ENCODE results near the gene NUP210L. TPM values are rescaled to one million over a fixed set of nuclear protein-coding genes. Genes with fewer than 3 reads are reported as not detected.
"Not testable (repeated sequence)": the region's sequence is repeated elsewhere in the genome, so short reads cannot be mapped to it uniquely, and the experiment has no call there.

NUP210L gene
- total RNA-seq, 2 experiments from 2014 or later = 0.04 TPM; not detected in 1

DNA sequence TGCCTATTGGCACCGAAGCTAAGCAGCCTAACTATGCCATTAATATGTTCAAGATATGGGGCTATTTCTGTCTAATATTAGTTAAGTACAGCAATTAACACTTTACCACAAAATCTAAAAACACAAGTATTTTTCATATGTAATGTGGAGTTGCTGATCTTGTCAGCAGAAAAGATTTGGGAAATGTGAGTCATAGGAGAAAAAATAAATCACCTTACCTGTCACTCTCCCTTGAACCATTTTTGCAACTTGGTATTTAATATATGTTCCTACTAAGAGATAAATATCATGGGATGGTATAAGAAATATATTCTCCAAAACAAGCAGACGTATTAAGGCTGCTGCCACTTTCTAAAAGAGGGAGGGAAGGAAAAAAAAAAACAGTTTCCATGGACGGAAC lies 17.0 kb downstream of the NUP210L start:
- CTCF ChIA-PET = interaction anchor here (0.6 kb wide), 2 partner anchors 50 to 67 kb away, joined by 3 read pairs; no protein-coding TSS in a partner anchor
- POLR2A ChIA-PET = interaction anchor here (0.6 kb wide), 1 partner anchor 144 kb away, joined by 6 read pairs; no protein-coding TSS in a partner anchor

- CTCF ChIA-PET = no interaction called here
Measured at GRCh38 chr1:154133256-154133655, 21.6 kb downstream of the NUP210L start.

DNA sequence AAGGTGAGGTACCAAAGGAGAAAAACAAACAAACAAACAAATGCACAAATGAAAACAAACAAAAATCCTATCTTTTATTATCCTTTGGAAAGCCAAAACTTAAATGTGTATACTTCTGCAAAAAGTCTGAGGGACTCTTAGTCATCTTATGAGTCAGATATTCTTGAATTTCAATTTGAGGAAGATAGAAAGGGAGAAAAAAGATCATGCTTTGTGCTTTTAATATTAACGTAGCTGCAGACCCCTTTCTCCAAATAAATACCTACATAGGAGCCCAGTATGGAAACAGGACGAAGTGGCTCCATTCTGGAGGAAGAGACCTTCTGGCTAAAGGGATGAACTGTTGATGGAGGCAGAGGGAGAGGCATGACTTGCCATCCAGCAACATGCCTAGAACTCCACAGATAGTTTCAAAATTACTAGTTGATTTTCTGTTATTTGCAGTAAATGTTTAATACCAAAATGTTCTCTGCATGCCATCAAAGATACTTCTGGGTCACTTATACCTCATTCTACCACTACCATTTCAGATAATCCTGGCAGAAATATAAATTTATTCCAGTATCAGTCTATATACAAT lies 25.4 kb downstream of the NUP210L start:
- CTCF ChIA-PET = no interaction called here
- POLR2A ChIA-PET = no interaction called here

More at GRCh38 chr1:154133256-154133655, 21.6 kb downstream of the NUP210L start:
- POLR2A ChIA-PET = no interaction called here

DNA sequence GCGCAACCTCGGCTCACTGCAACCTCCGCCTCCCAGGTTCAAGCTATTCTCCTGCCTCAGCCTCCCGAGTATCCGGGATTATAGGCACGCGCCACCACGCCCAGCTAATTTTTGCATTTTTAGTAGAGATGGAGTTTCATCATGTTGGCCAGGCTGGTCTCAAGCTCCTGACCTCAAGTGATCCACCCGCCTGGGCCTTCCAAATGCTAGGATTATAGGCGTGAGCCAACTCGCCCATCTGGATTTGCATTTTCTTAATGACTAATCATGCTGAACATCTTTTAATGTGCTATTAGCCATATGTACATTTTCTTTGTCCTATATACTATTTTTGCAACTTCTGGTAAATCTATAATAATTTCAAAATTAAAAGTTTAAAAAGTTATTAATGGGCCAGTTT lies 31.7 kb downstream of the NUP210L start:
- POLR2A ChIA-PET = not testable (repeated sequence)
- CTCF ChIA-PET = interaction anchor here (0.6 kb wide), 1 partner anchor 58 kb away, joined by 3 read pairs; no protein-coding TSS in a partner anchor

- ChIA-PET POLR2A (no interaction called here), CTCF (no interaction called here)
Measured at GRCh38 chr1:154117642-154118041, 37.2 kb downstream of the NUP210L start.

DNA sequence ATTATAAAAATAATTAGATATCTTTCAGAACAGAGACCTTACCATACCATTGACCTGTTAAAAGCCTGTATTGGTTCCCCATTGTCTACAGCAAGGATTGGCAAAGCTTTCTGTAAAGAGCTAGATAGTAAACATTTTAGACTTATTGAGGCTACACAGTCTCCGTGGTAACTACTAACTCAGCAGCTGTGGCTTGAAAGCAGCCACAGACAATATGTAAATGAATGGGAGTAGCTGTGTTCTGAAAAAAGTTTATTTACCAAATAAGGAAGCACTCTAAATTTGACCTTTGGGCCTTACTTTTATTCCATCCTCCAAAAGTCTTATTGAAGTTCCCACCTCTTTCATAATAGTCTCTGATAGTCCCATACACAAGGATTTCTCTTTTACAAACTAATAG lies 39.7 kb downstream of the NUP210L start:
- ChIA-PET CTCF (no interaction called here), POLR2A (no interaction called here)

- ChIA-PET POLR2A (no interaction called here), CTCF (no interaction called here)
Measured at GRCh38 chr1:154104433-154105082, 50.3 kb downstream of the NUP210L start.

DNA sequence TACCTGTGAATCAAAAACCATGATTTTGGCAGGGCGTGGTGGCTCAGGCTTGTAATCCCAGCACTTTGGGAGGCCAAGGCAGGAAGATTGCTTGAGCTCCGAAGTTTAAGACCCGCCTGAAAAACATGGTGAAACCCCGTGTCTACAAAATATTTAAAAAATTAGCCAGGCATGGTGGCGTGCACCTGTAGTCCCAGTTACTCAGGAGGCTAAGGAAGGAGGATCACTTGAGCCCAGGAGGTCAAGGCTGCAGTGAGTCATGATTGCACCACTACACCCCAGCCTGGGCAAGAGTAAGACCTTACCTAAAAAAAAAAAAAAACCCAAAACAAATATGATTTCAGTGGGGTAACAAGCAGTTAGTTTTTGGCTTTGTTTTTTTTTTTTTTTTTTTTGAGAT lies 54.7 kb downstream of the NUP210L start:
- POLR2A ChIA-PET, CTCF ChIA-PET: not testable (repeated sequence)

DNA sequence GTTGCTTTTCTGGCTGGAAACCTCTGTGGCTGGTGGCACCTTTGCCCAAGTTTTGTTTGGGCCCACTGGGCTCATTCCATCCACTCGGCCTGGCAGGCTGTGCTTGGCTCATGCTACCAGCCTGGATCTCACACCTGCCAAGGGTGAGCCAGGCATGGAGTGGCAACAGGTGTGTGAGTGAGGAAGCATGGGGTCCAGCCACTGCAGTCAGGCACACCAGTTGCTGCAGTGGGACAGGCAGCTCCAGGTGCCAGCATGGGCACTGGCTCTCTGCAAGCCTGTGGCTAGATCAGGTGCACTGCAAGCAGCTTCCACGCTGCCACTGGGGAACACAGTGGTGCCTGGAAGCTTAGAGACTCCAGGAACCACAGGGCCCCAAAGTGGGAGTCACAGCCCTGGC lies 57.0 kb downstream of the NUP210L start:
- CTCF ChIA-PET = no interaction called here
- POLR2A ChIA-PET = no interaction called here

DNA sequence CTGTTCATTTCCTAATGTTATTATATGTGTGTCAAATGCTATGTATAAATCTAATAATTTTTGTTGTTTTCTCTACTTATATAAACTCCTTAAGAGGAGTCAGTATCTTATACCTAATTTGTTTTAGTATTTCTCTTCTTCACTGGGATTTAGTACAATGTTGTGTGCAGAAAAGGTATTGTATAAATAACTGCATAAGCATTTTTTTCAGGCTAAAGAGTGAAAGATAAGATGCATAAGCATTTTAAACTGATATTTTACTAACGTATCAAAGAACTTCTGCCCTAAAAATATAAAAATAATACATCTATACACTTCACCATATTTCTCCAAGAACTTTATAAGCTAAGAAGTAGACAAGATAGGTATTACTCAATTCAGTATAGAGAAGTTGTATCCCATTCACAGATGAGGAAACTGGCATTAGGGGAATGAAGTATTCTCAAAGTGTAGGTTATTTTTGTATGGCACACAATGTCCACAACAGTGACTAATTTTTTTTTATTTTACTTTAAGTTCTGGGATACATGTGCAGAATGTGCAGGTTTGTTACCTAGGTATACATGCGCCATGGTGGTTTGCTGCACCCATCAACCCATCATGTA lies 59.3 kb downstream of the NUP210L start:
- ChIA-PET CTCF (no interaction called here), POLR2A (no interaction called here)

GRCh38 chr1:154094411-154094810 lies 60.5 kb downstream of the NUP210L start:
- ChIA-PET CTCF (no interaction called here), POLR2A (no interaction called here)

- POLR2A ChIA-PET = no interaction called here
- CTCF ChIA-PET = no interaction called here
Measured at GRCh38 chr1:154093699-154094098, 61.2 kb downstream of the NUP210L start.

- ChIA-PET CTCF (interaction anchor here (0.6 to 0.7 kb wide), 4 partner anchors 9 to 1051 kb away, joined by 3 to 5 read pairs (median 4); no protein-coding TSS in a partner anchor), POLR2A (no interaction called here)
Measured at GRCh38 chr1:154091706-154092105, 63.2 kb downstream of the NUP210L start.

DNA sequence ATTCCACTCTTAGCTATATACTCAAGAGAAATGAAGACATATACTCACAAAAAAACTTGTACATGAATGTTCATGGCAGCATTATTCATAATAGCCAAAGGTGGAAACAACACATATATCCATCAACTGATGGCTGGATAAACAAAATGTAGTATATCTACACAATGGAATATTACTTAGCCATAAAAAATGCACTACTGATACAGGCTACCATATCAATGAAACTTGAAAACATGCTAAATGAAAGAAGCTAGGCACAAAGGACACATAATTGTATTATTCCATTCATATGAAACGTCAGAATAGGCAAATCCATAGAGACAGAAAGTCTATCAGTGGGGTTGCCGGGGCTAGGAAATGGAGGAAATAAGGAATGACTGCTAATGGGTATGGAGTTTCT lies 67.3 kb downstream of the NUP210L start:
- ChIA-PET CTCF (interaction anchor here (1.0 kb wide), 1 partner anchor 9 kb away, joined by 3 read pairs; no protein-coding TSS in a partner anchor), POLR2A (no interaction called here)

- CTCF ChIA-PET, POLR2A ChIA-PET: not testable (repeated sequence)
Measured at GRCh38 chr1:154083057-154083456, 71.8 kb downstream of the NUP210L start.

DNA sequence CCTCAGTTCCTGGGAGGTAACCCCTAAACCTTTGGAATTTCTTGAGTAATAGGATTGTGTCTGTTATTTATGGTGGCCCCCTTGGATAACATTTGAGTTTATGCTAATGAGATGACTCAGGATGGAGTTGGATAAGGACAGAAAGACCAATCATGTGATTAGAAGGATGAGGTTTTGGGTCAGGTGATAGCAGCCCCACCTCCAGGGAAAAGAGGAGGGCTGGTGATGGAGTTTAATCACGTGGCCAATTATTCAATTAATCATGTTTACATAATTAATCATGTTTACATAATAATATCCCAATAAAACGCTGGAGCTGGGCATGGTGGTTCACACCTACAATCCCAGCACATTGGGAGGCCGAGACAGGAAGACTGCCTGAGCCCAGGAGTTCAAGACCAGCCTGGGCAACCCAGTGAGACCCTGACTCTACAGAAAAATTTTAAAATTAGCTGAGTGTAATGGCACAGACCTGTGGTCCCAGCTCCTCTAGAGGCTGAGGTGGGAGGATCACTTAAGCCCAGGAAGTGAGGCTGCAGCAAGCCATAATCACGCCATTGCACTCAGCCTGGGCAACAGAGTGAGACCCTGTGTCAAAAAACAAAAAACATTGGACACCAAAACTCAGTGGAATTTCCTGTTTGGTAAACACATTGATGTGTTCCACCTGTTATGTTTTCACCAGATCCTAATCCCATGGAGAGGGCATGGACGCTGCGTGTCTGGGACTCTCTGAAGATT lies 73.3 kb downstream of the NUP210L start:
- CTCF ChIA-PET = no interaction called here

GRCh38 chr1:154076413-154076812 lies 78.5 kb downstream of the NUP210L start:
- ChIA-PET POLR2A (no interaction called here), CTCF (no interaction called here)

More for the DNA sequence above, 73.3 kb downstream of the NUP210L start:
- POLR2A ChIA-PET = no interaction called here

GRCh38 chr1:154075746-154076145 lies 79.1 kb downstream of the NUP210L start:
- POLR2A ChIA-PET = no interaction called here
- CTCF ChIA-PET = no interaction called here

DNA sequence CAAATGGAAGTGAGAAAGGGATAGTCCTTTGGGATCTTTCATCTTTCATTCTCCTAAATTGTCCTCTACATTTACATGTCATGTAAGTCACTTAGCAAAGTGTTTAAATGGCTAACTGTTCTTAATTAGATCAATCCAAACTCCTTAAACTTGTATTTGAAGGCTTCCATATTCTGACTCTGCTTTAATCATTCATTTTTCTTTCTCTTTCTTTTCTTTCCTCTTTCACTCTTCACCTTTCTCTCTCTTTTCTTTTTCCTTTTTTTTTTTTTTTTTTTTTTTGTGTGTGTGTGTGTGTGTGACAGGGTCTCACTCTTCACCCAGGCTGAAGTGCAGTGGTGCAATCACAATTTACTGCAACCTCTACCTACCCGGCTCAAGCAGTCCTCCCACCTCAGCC lies 92.6 kb downstream of the NUP210L start:
- ChIA-PET CTCF (no interaction called here), POLR2A (no interaction called here)

DNA sequence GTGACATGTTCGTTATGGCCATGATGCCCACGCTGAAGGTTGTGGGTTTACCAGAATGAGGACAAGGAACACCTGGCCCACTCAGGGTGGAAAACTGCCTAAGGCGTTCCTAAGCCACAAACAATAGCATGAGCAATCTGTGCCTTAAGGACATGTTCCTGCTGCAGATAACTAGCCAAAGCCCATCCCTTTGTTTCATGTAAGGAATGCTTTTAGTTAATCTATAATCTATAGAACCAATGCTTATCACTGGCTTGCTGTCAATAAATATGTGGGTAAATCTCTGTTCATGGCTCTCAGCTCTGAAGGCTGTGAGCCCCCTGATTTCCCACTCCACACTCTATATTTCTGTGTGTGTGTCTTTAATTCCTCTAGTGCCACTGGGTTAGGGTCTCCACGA lies 107.4 kb downstream of the NUP210L start:
- POLR2A ChIA-PET, CTCF ChIA-PET: not testable (repeated sequence)

GRCh38 chr1:154033697-154034096 lies 121.2 kb downstream of the NUP210L start:
- POLR2A ChIA-PET = not testable (repeated sequence)
- CTCF ChIA-PET = interaction anchor here (0.6 kb wide), 1 partner anchor 38 kb away, joined by 3 read pairs; no protein-coding TSS in a partner anchor

Measured in activated CD8-positive, alpha-beta memory T cell treated with anti-CD3 and anti-CD28 coated beads for 36 hours (primary cell).